CD4-positive, alpha-beta T cell treated with Interleukin-17A for 4 hours (primary cell): ENCODE measurements around the gene DCP1A.

Source experiments
- DNase-seq: peaks from one replicate; pipeline ENCODE4 v3.0.0-alpha.2; 2020; ENCODE audit warnings: mixed read lengths

Gene DCP1A

DNA sequence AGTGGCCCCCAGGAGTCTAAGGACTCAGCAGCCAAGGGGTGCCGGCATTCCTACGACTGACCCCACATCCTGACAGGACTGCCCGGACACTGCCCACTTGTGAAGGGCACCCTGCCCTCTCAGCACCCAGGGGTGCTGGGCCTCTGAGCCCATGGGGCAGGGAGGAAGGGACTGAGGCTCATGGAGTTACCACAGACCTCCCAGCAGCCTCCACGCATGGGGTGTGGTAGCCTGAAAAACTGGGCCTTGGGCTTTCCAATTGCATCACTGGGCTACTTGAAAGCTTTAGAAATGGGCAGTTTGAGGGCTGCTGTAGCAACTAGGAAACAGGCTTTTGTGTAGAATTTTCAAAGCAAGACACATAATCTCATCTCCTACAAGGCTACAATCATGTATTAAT, 104.7 kb downstream of the DCP1A start:
- no peak for DNase-seq

GRCh38 chr3:53242155-53242554, 105.2 kb downstream of the DCP1A start:
- no peak for DNase-seq

DNA sequence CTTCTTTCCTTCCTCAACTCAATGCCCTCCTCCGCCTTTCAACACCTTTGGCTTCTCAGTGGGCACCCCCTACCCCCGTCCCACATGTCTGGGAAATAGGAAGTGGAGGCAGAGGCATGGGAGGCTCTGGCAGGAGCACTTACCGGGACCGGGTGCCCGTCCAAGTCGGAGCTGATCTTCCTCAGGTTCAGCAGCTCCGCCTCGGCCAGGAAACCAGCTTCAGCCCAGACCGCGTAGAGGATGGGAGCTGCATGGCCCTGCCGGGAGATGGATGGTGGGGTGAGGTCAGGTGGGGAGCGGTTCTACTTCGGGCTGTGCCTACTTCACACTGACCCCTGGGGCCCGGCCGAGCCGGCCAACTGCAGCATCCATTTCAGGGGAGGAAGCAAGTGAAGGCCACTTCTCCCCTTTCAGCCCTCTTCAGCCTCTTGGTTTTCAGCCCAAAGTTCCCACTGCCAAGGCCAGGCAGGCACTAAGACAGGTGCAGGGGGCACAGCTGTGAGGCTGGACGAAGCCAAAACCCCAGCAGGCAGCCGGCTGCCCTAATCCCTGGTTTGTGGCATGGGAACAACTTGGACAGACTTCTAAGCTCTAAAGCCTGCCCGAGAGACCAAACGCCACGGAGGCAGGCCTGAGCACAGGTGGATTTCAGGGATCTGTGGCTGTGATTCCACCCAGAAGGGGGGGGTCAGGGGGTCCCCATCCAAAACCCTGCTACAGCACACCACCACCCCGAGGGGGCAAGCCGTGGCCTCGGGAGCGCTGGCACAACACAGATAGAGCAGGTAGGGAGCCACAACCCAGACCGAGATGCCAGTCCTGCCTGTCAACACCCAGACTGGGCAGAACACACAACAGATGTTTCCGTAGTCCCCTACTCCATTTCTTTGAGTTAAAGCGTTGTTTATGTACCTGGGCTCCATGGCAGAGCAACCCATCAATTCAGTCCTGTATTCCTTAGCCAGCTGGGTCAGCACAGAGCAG, 106.1 kb downstream of the DCP1A start:
- no peak for DNase-seq

GRCh38 chr3:53239800-53240199, 107.5 kb downstream of the DCP1A start:
- DNase-seq, result no peak

- DNase-seq, result no peak
Measured at GRCh38 chr3:53238886-53239285, 108.5 kb downstream of the DCP1A start.

DNA sequence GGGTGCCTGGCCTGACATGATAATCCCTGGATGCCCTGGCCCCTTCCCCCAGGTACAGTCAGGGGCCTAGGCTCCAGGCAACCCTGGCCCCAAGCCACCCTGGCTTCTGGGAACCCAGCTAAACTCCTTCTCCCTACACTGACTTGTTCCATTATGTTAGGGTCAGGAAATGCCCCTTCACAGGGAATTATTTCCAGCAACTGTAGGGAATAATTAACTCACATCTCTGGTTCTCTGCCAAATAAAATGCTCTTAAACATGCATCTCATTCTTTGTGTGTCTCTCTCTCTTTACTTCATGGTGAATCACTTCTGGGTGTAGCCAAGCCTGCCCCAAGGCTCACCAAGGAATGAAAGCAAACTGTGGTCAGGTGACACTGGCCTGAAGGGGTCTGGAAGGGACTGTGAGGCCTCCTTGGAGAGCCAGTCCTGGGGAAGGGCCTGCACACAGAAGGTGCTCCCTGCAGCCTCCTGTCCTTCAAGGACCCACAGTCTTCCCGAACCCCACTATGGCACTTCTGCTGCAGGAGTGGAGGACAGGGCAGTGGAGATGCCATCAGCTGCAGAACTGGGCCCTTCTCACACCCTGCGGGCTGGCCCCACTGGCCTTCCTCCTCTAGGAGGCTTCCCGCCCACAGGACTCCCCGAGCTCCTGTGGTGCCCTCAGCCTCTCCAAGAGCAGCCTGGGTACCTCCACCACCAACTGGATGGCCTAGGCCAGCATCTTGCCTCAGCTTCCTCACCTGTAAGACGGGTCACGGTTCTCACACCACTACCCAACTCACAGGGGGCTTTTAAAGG, 109.1 kb downstream of the DCP1A start:
- no peak for DNase-seq

GRCh38 chr3:53236112-53236841, 111.1 kb downstream of the DCP1A start:
- no peak for DNase-seq

DNA sequence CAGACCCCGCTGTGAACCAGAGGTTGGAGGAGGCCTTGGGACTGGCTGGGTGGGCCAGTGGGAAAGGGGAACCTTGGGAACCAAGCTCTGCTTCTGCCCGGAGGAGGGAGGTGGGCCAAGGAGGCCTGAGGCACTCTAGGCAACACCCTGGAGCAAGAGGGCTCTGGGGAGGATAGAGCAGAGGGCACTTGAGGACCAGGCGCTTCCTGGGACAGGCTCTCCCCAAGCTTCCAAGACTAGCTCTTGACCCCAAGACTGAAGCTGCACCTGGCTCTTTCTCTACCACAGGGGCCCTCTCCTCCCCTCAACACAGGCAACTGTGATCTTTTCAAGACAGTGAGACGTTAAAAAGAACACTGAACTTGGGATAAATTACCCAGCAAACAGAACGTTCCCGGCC, 111.8 kb downstream of the DCP1A start:
- DNase-seq, result no peak

- no peak for DNase-seq
Measured at GRCh38 chr3:53234841-53235232, 112.5 kb downstream of the DCP1A start.

DNA sequence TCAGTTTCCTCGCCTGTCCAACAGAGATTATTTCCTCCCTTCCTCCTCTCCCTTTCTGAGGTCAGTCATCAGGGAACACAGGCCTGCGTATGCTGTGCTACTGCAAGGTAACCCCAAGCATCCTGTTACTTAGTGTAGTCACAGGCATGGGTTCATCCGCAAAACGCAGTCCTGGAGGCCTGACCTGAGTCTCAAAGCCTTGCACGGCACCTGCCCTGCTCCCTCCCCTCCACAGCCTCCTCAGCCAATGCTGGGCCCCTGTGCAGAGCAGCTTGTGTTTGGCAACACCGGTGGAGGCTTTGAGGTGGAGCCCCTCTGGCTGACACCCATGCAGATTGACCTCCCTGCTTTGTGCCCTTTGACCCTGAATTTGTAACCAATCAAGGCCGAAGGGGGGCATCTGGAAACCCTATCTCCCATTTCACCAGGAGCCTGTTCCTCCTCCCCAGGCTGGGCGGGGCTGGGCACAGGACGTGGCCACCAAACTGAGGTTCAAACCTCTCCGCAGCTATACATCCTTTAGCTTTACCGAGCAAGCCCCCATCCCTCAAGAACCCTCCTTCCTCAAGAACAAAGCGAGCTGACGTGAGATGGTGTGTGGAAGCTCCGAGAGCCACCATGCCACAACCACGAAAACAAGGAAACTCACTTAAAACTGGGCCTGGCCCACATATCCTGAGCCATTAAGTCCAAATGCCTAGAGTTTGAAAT, 113.1 kb downstream of the DCP1A start:
- DNase-seq, result no peak
